HG02588 (cell line): ENCODE results near the gene APRT.
"Not testable (repeated sequence)": the region's sequence is repeated elsewhere in the genome, so short reads cannot be mapped to it uniquely, and the experiment has no call there.

Experiments used
- ATAC-seq: cut with Tn5 transposase; IDR thresholded peaks from one replicate; pipeline ENCODE4 v1.9.1; 2021; ENCODE audit warnings: mild to moderate bottlenecking, moderate library complexity; ENCODE audit not compliant: unreplicated experiment

APRT gene

GRCh38 chr16:88775825-88776224 lies 35.9 kb downstream of the APRT start:
- ATAC-seq: no peak

- ATAC-seq: no peak
Measured at GRCh38 chr16:88774544-88775393, 37.0 kb downstream of the APRT start.

- no peak for ATAC-seq
Measured at GRCh38 chr16:88773812-88774291, 37.9 kb downstream of the APRT start.

- no peak for ATAC-seq
Measured at GRCh38 chr16:88772871-88773811, 38.6 kb downstream of the APRT start.

DNA sequence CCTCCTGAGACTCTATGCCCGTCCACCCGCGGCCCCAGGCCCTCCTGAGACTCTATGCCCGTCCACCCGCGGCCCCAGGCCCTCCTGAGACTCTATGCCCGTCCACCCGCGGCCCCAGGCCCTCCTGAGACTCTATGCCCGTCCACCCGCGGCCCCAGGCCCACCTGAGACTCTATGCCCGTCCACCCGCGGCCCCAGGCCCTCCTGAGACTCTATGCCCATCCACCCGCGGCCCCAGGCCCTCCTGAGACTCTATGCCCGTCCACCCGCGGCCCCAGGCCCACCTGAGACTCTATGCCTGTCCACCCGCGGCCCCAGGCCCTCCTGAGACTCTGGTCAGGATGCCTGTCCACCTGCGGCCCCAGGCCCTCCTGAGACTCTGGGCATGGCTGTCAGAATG lies 39.9 kb downstream of the APRT start:
- ATAC-seq: not testable (repeated sequence)

GRCh38 chr16:88771294-88771772 lies 40.4 kb downstream of the APRT start:
- no peak for ATAC-seq

DNA sequence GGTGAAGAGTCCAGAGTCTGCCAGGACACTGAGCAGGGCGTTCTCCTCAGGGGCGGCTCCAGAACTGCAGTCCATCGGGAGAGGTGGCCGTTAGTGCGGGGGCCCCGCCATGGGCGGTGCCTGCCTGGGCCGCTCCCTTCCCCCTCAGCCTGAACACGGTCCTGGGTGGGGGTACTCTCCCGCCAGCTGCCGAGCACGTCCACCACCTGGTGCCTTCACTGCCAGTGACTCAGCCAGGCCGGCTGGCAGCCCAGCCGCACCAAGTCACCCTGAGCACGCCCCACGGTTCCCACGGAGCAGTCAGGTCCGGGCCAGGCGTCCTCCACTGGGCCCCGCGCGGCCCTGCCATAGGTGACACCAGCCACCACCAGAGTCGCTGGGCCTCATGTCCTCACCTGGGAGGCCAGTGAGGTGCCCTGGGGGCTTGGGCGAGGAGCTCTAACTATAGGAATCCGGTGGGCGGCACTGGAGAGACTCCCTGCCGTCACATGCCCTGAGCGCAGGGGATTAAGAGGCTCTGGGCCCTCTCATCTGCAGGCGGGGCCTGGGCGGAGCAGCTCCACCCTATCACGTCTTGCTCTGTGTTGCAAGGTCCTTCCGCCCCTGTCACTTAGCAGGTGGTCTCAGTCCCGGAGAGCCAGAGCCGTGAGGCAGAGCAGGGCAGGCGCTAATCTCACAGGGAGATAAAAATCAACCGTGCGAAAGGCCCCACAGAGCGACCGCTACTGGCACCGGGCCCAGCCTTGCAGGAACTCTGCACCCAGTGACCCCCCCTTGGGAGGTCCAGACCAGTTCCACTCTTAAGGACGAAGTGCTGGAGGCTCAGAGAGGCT lies 41.1 kb downstream of the APRT start:
- no peak for ATAC-seq

- no peak for ATAC-seq
Measured at GRCh38 chr16:88769617-88770460, 41.9 kb downstream of the APRT start.

DNA sequence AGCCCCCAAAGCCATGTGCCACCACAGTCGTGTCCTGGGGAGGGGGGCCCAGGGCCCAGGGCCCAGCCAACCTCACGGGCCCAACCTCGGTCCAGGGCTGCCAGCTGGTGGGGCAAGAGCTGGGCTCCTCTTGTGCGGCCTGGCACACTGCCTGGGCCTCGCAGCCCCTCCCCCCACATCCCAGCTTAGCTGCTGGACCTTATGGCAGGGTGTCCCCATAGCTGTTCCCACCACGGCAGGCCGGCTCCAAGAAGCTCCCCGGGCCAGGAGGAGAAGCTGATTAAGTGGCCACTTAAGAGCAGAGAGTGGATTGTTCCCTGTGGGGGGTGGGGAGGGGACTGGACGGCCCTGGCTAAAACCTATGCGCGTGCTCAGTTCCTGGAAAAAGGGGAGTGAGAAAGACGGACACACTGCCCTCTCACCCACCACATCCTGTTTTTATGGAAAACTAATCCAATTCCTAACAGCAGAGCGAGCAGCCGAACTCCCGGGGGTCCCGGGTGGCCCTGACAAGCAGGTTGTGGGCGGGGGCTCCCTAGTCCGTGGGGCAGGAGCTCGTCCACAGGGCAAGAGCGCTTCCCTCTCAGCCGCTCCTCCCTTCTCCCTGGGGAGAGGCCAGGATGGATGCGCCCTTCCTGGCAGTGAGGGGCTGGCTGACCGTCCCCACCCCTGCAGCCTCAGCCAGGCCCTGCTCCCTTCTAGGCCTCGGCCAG lies 43.5 kb downstream of the APRT start:
- no peak for ATAC-seq

GRCh38 chr16:88767546-88768070 lies 44.1 kb downstream of the APRT start:
- no peak for ATAC-seq

GRCh38 chr16:88766975-88767374 lies 44.8 kb downstream of the APRT start:
- ATAC-seq: no peak

GRCh38 chr16:88764913-88765349 lies 46.8 kb downstream of the APRT start:
- ATAC-seq: no peak

- no peak for ATAC-seq
Measured at GRCh38 chr16:88764080-88764479, 47.6 kb downstream of the APRT start.

DNA sequence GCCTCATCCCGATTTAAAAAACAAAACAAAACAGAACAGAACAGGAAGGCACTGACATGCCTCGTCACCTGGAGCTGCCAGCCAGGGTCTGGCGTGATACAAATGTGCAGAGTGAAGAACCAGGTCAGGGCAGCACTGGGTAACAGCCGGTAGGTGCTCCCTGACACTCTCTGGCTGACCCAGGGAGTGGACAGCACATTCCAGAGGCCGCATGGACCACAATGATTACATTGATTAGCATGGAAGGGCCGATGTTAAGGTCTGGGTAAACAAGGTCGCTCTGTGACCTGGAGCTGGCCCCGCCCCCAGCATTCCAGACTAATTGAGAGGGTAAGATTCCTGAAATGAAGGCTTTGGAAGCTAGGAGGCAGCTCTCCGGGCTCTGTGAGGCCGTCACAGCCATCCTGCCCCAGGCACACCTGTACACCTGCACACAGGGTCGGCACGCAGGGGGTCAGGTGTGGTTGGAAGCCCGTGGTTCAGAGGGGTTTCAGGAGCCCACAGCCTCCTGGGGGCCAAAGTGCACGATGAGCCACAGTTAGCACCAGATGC lies 48.1 kb downstream of the APRT start:
- ATAC-seq: no peak

DNA sequence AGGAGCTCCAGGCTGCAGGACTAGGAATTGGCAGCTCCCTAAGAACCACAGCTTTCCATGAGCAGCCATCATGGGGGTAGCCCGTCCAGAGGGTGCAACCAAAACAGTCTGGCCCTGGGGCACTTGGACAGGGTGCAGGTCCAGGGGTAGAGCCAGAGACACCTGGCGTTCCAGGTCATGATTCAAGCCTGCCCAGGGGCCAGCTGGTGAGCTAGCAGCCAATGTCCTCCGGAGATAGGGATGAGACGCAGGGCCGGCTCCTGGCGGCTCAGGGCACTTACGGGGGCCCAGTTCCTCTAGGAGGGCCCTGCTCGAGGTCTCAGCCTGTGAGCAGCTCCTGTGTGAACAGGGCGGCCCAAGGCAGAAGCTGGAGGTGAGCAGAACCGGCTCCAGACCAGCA lies 48.8 kb downstream of the APRT start:
- no peak for ATAC-seq

DNA sequence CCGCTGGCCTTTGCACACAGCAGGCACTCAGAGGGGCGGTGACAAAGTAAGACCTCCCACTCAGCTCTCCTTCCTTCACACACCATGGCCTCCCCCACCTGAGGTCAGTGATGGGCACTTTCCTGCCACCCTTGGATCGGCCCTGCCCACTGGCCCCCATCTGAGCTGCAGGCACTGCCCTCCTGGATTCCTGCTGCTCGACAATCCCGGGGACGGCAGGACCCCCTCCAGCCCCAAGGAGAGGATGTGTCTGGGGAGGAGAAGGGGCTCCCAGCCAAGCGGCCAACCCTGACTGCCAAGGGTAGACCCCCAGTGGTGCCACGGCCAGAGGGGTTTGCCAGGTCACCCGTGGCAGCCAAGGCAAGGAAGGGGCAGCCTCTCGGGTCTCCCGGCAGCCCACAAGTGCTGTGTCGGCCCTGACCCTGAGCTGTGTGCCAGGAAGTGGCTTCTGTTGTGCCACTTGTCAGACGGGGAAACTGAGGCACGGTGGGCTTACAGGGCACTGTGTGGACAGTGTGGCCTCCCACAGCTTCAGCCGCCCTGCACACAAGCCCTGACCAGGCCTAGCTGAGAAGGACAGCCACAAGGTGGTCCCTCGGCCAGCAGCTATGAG lies 49.4 kb downstream of the APRT start:
- no peak for ATAC-seq

DNA sequence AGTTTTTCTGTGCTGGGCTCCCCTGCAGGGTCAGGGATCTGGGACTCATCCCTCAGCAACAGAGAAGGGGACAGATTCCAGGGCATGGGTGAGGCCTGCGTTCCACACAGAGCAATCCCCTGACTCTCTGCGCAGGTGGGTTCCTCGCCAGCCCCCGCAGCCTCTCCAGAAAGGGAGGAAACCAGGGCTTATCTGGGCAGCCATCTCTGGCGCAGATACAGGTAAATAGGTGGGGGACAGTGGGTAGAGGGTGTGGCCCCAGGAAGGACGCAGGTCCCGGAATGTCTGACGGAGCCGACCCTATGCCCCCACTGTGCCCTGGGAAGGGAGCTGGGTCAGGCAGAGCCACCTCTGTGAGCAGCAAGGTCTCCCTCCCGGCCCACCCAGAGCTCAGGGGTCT lies 49.9 kb downstream of the APRT start:
- ATAC-seq: no peak

DNA sequence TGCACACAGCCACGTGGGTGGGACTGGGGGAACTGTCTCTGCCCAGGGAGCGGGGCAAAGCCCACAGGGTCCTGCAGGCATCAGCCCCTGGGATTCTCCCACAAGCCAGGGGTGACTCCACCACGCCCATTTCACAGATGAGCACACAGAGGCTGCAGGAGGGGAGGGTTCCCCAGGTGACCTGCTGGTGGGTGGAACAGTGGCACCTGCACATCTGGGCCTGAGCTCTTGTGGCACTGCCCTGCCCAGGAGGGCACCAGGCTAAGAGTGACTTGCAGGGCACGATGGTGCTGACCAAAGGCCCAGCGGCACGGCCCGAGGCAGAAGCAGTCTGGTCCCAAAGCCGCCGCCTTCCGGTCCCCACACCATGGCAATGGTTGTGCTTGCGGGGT lies 50.6 kb downstream of the APRT start:
- ATAC-seq: no peak
